Measurements from ENCODE around the gene PLXNA2. TPM values are rescaled to one million over a fixed set of nuclear protein-coding genes. Genes with fewer than 3 reads are reported as not detected.

Gene PLXNA2
- total and polyA plus RNA-seq, 2 of the 13 experiments (the other 11 are each of a cell fraction or from before 2014, with no cell fraction given) = 1.1 to 2.1 TPM

DNA sequence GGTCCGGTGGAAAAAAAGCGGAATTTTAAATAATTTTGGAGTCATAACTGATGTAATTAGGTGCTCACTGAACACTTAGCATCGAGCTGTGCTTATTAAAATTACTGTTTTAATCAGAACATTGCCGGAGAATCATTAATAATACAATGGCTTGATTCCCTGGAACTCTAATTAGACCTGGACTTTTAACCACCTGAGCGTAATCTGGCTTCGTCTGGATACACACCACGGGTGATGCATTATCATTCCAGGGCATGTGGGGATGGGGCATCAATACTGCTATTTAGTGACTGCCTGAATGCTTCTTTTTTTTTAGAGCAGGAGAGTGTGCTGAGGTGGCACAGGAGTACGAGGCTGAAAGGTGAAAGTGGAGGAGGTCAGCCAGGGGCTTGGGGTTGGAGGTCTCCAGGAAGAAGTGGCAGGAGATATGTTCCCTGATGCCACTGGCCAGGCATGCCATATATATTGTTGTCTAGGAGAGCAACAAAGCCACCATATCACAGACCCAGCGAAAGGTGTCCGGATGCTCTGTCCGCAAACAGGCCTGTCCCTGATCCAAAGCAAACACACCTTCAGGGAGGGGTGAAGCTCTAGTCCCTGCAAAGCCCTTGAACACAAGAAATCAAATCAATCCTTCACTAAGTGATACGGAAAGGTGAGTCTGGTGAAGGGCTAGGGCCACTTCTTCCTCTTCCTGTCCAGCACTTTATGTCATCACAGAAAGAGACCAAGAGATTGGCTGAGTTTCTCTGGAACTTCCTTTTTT, 125.2 kb downstream of the PLXNA2 start:
- no peaks in the 10 kb centered on the region for H3K9me3 ChIP-seq (ENCODE audit: low read length)
- intact Hi-C loops (cut with micrococcal nuclease; ENCODE audit: unreplicated experiment) = loop anchor here (5.0 kb wide), 1 partner anchor 118 kb away; no protein-coding TSS in a partner anchor
- peak overlapping the region; percentile 74 for H3K27ac ChIP-seq (ENCODE audit: extremely low read length, insufficient read depth, low read length)
- no peak overlapping the region for H2AFZ ChIP-seq (ENCODE audit: low read length)
- POLR2A ChIA-PET = interaction anchor here (0.8 to 1.3 kb wide), 5 partner anchors 17 to 121 kb away, joined by 3 read pairs; no protein-coding TSS in a partner anchor
- 48% methylated on average over 9 of the region's 12 CpGs for WGBS (ENCODE audit: low lambda C conversion rate)
- DNase-seq (ENCODE audit: low spot score) = peak; percentile 68
- BruUV-seq (replicated peaks) = no TSS peak
- H3K36me3 ChIP-seq (replicated peaks in 1 of 2; ENCODE audit: control insufficient read depth in 1 of 2, insufficient read depth in 2 of 2, low read length in 2 of 2) = no peaks in the 10 kb centered on the region
- H4K20me1 ChIP-seq (ENCODE audit: insufficient read depth, low read length) = no peaks in the 10 kb centered on the region
- H3K4me2 ChIP-seq (ENCODE audit: low read depth, low read length) = peak overlapping the region; percentile 36
- no peak overlapping the region for H3K9ac ChIP-seq (ENCODE audit: insufficient read depth, low read depth, low read length)
- FAIRE-seq = peak; percentile 70
- in situ Hi-C loops (cut with HindIII; ENCODE audit: extremely low pct_ligation_motif_present, low pct_unique_long_range_greater_than_20kb) = no loop called here
- H3K79me2 ChIP-seq (ENCODE audit: insufficient read depth, low read length) = no peaks in the 10 kb centered on the region
- no peaks in the 10 kb centered on the region for H3K27me3 ChIP-seq (ENCODE audit: control insufficient read depth in 1 of 2, insufficient read depth in 2 of 2, low read length in 2 of 2)
- H3K4me3 ChIP-seq (replicated peaks in 1 of 3; ENCODE audit: insufficient read depth in 1 of 3, low read depth in 2 of 3, low read length in 3 of 3) = no peak overlapping the region
- CTCF ChIA-PET (ENCODE audit: low intra/inter-chr PET ratio, low total read pairs) = no interaction called here
- peak; percentile 79 for ATAC-seq
- H3K4me1 ChIP-seq (ENCODE audit: insufficient read depth, low read length) = peaks cover 64% of the 10 kb centered on the region
- TF ChIP-seq, protein P1, sequence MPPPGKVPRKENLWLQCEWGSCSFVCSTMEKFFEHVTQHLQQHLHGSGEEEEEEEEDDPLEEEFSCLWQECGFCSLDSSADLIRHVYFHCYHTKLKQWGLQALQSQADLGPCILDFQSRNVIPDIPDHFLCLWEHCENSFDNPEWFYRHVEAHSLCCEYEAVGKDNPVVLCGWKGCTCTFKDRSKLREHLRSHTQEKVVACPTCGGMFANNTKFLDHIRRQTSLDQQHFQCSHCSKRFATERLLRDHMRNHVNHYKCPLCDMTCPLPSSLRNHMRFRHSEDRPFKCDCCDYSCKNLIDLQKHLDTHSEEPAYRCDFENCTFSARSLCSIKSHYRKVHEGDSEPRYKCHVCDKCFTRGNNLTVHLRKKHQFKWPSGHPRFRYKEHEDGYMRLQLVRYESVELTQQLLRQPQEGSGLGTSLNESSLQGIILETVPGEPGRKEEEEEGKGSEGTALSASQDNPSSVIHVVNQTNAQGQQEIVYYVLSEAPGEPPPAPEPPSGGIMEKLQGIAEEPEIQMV (CRISPR knock-in tag; IDR thresholded peaks at IDR 0.05; ENCODE audit: low read depth) = 0 out of 2 replicates have a peak, but pooled peaks have one; percentile 15
- TF ChIP-seq ZNF333 (CRISPR knock-in tag; IDR thresholded peaks at IDR 0.05; ENCODE audit: borderline replicate concordance) = no peak
- TF ChIP-seq SMAD3 (CRISPR knock-in tag; IDR thresholded peaks at IDR 0.05) = no peak
- TF ChIP-seq, protein P2, sequence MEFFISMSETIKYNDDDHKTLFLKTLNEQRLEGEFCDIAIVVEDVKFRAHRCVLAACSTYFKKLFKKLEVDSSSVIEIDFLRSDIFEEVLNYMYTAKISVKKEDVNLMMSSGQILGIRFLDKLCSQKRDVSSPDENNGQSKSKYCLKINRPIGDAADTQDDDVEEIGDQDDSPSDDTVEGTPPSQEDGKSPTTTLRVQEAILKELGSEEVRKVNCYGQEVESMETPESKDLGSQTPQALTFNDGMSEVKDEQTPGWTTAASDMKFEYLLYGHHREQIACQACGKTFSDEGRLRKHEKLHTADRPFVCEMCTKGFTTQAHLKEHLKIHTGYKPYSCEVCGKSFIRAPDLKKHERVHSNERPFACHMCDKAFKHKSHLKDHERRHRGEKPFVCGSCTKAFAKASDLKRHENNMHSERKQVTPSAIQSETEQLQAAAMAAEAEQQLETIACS (CRISPR knock-in tag; IDR thresholded peaks at IDR 0.05) = no peak
- TF ChIP-seq, protein P3, sequence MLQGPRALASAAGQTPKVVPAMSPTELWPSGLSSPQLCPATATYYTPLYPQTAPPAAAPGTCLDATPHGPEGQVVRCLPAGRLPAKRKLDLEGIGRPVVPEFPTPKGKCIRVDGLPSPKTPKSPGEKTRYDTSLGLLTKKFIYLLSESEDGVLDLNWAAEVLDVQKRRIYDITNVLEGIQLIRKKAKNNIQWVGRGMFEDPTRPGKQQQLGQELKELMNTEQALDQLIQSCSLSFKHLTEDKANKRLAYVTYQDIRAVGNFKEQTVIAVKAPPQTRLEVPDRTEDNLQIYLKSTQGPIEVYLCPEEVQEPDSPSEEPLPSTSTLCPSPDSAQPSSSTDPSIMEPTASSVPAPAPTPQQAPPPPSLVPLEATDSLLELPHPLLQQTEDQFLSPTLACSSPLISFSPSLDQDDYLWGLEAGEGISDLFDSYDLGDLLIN (CRISPR knock-in tag; IDR thresholded peaks at IDR 0.05; ENCODE audit: borderline replicate concordance) = no peak
- TF ChIP-seq GATAD2A (CRISPR knock-in tag; IDR thresholded peaks at IDR 0.05) = peak; percentile 74
- TF ChIP-seq ZBTB20 (CRISPR knock-in tag; IDR thresholded peaks at IDR 0.05; ENCODE audit: borderline replicate concordance, low read depth) = no peak
- TF ChIP-seq PHF8 (CRISPR knock-in tag; IDR thresholded peaks at IDR 0.05) = 0 out of 2 replicates have a peak, but pooled peaks have one; percentile 3
- TF ChIP-seq, protein P4, sequence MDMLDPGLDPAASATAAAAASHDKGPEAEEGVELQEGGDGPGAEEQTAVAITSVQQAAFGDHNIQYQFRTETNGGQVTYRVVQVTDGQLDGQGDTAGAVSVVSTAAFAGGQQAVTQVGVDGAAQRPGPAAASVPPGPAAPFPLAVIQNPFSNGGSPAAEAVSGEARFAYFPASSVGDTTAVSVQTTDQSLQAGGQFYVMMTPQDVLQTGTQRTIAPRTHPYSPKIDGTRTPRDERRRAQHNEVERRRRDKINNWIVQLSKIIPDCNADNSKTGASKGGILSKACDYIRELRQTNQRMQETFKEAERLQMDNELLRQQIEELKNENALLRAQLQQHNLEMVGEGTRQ (IDR thresholded peaks at IDR 0.05; ENCODE audit: low read depth, low read length) = no peak
- TF ChIP-seq, protein P4 (CRISPR knock-in tag; IDR thresholded peaks at IDR 0.05; ENCODE audit: borderline replicate concordance) = no peak
- TF ChIP-seq ELF1 (CRISPR knock-in tag; IDR thresholded peaks at IDR 0.05) = no peak
- TF ChIP-seq CBX5 (CRISPR knock-in tag; IDR thresholded peaks at IDR 0.05; ENCODE audit: borderline replicate concordance) = no peak
- TF ChIP-seq PPARG (CRISPR knock-in tag; conservative IDR thresholded peaks at IDR 0.05) = peak; percentile 83
- no peak for TF ChIP-seq FOXA1 (IDR thresholded peaks at IDR 0.05)
- peak; percentile 54 for TF ChIP-seq FOXA1 (CRISPR knock-in tag; IDR thresholded peaks at IDR 0.05)
- TF ChIP-seq ZNF251 (CRISPR knock-in tag; IDR thresholded peaks at IDR 0.05) = no peak
- no peak for TF ChIP-seq ZNF7 (CRISPR knock-in tag; IDR thresholded peaks at IDR 0.05)
- peak; percentile 42; the same call in 1 of the 2 replicates for TF ChIP-seq RARA (CRISPR knock-in tag; IDR thresholded peaks at IDR 0.05)
- peak; percentile 79 for TF ChIP-seq HDAC2 (CRISPR knock-in tag; IDR thresholded peaks at IDR 0.05)
- TF ChIP-seq ZNF652 (CRISPR knock-in tag; IDR thresholded peaks at IDR 0.05; ENCODE audit: borderline replicate concordance, low read depth) = no peak

All from HepG2 (cell line).